ENCODE data around the gene REL.

- no peak for TF ChIP-seq TAF1 (IDR thresholded peaks at IDR 0.05; ENCODE audit: borderline replicate concordance, low read depth, low read length)
- no peak for TF ChIP-seq CTCF (IDR thresholded peaks at IDR 0.05)
- no peak for TF ChIP-seq NFIC (IDR thresholded peaks at IDR 0.05; ENCODE audit: borderline replicate concordance)
- TF ChIP-seq YY1 (IDR thresholded peaks at IDR 0.05; ENCODE audit: low read depth) = no peak
- TF ChIP-seq PBX3 (IDR thresholded peaks at IDR 0.05) = no peak
- no peak for TF ChIP-seq MXI1 (IDR thresholded peaks at IDR 0.05; ENCODE audit: low read depth, low read length)
- TF ChIP-seq SIN3A (IDR thresholded peaks at IDR 0.05; ENCODE audit: borderline replicate concordance, low read depth, low read length) = no peak
- TF ChIP-seq TEAD4 (IDR thresholded peaks at IDR 0.05; ENCODE audit: borderline replicate concordance, insufficient read depth) = no peak
- no peak for TF ChIP-seq ZBTB33 (IDR thresholded peaks at IDR 0.05; ENCODE audit: borderline replicate concordance, low read depth)
- no peak for TF ChIP-seq SMC3 (IDR thresholded peaks at IDR 0.05; ENCODE audit: low read depth, low read length)
- TF ChIP-seq EP300 (IDR thresholded peaks at IDR 0.05; ENCODE audit: borderline replicate concordance in 1 of 2, low read depth in 1 of 2, low read length in 1 of 2) = no peak
Observed at GRCh38 chr2:60836491-60836890, 44.9 kb upstream of the REL start.

All from SK-N-SH (cell line).